ENCODE measurements around the gene LANCL2. TPM values are rescaled to one million over a fixed set of nuclear protein-coding genes. Genes with fewer than 3 reads are reported as not detected.

The LANCL2 gene
- total RNA-seq, 1 experiment from 2014 or later: 10.0 TPM

DNA sequence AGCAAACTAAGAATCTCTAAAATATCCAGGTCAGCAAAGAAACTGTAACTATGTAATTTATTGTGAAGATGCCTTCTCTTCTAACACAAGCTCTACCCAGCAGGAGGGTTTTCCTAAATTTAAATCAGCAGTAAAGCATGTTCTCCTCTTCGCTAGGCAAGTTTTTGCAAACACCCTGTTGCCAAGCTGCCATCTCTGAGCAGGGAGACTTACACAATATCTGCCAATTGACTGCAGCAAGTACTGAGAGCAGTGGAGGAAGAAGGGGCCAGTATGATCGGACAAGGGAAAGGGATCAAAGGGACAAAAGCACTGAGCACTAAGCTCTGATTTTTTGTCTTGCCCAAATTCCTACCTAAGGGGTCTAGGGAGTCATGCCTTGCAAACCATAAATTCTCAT, 16.0 kb upstream of the LANCL2 start:
- H3K36me3 ChIP-seq (ENCODE audit: control insufficient read depth in 1 of 2, insufficient read depth in 2 of 2, low read length in 2 of 2): no peaks in the 10 kb centered on the region
- no peaks in the 10 kb centered on the region for H3K9me2 ChIP-seq (ENCODE audit: insufficient read depth)
- intact Hi-C loops (cut with micrococcal nuclease): no loop called here
- no peak overlapping the region for H2AFZ ChIP-seq (ENCODE audit: low read depth, low read length, poor library complexity, severe bottlenecking)
- POLR2A ChIA-PET: no interaction called here
- CTCF ChIA-PET: no interaction called here
- H3K9ac ChIP-seq (ENCODE audit: low read length): no peak overlapping the region
- H3K4me2 ChIP-seq (ENCODE audit: low read length): no peak overlapping the region
- no peak for ATAC-seq
- H4K20me1 ChIP-seq (ENCODE audit: insufficient read depth): no peaks in the 10 kb centered on the region
- BruUV-seq (replicated peaks): no TSS peak
- H3K79me2 ChIP-seq (ENCODE audit: insufficient read depth, low read length): no peaks in the 10 kb centered on the region
- no peaks in the 10 kb centered on the region for H3K4me1 ChIP-seq (ENCODE audit: control insufficient read depth in 1 of 2, insufficient read depth in 2 of 2, low read length in 2 of 2)
- no peak overlapping the region for H3K27ac ChIP-seq (ENCODE audit: low read depth, low read length)
- no peak for TF ChIP-seq SIN3A (IDR thresholded peaks at IDR 0.05; ENCODE audit: low read depth)
- no peak for TF ChIP-seq FOSL1 (IDR thresholded peaks at IDR 0.05; ENCODE audit: low read depth)
- TF ChIP-seq RAD21 (IDR thresholded peaks at IDR 0.05; ENCODE audit: low read depth): no peak
- TF ChIP-seq CEBPB (IDR thresholded peaks at IDR 0.05; ENCODE audit: low read depth): no peak
- no peak for TF ChIP-seq EZH2phosphoT487 (IDR thresholded peaks at IDR 0.05; ENCODE audit: borderline replicate concordance)
- TF ChIP-seq YY1 (IDR thresholded peaks at IDR 0.05; ENCODE audit: extremely low read depth, insufficient replicate concordance, low read depth, low read length): no peak
- TF ChIP-seq, protein P1, sequence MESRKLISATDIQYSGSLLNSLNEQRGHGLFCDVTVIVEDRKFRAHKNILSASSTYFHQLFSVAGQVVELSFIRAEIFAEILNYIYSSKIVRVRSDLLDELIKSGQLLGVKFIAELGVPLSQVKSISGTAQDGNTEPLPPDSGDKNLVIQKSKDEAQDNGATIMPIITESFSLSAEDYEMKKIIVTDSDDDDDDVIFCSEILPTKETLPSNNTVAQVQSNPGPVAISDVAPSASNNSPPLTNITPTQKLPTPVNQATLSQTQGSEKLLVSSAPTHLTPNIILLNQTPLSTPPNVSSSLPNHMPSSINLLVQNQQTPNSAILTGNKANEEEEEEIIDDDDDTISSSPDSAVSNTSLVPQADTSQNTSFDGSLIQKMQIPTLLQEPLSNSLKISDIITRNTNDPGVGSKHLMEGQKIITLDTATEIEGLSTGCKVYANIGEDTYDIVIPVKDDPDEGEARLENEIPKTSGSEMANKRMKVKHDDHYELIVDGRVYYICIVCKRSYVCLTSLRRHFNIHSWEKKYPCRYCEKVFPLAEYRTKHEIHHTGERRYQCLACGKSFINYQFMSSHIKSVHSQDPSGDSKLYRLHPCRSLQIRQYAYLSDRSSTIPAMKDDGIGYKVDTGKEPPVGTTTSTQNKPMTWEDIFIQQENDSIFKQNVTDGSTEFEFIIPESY (IDR thresholded peaks at IDR 0.05; ENCODE audit: extremely low read depth, insufficient replicate concordance, low read length): no peak
- TF ChIP-seq CBX3 (IDR thresholded peaks at IDR 0.05; ENCODE audit: low read depth): no peak
- TF ChIP-seq SRF (IDR thresholded peaks at IDR 0.05; ENCODE audit: low read depth): no peak
- no peak for TF ChIP-seq EGR1 (IDR thresholded peaks at IDR 0.05; ENCODE audit: low read depth)
- no peak for TF ChIP-seq TCF7L2 (IDR thresholded peaks at IDR 0.05; ENCODE audit: borderline replicate concordance, extremely low read depth, insufficient read depth, insufficient read length)
- TF ChIP-seq ELF1 (IDR thresholded peaks at IDR 0.05; ENCODE audit: borderline replicate concordance, low read depth): no peak
- TF ChIP-seq, protein P2, sequence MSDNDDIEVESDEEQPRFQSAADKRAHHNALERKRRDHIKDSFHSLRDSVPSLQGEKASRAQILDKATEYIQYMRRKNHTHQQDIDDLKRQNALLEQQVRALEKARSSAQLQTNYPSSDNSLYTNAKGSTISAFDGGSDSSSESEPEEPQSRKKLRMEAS (IDR thresholded peaks at IDR 0.05): no peak
- no peak for DNase-seq (ENCODE audit: low read depth, low spot score)
- H3K4me3 ChIP-seq (replicated peaks in 1 of 2; ENCODE audit: low read depth in 1 of 2, low read length in 2 of 2): no peak overlapping the region
- RAD21 ChIA-PET (ENCODE audit: low non-redundant PET in 1 of 2, low total read pairs in 2 of 2, uncharacterized antibody in 2 of 2, unreplicated experiment in 2 of 2): no interaction called here
- H3K27me3 ChIP-seq (ENCODE audit: insufficient read depth, low read length): no peaks in the 10 kb centered on the region
- no peaks in the 10 kb centered on the region for H3K9me3 ChIP-seq (ENCODE audit: control insufficient read depth in 1 of 2, insufficient read depth in 1 of 2, low read depth in 1 of 2, low read length in 2 of 2)

Data from HCT116 (cell line).